GM18498 (cell line): Measurements from ENCODE around the gene HERC2.
"Not testable (repeated sequence)": the region's sequence is repeated elsewhere in the genome, so short reads cannot be mapped to it uniquely, and the experiment has no call there.

Source experiments
- ATAC-seq: cut with Tn5 transposase; IDR thresholded peaks from one replicate; pipeline ENCODE4 v1.9.1; 2021; ENCODE audit warnings: mild to moderate bottlenecking, moderate library complexity; ENCODE audit not compliant: unreplicated experiment

The HERC2 gene

GRCh38 chr15:28136236-28136904, 185.6 kb downstream of the HERC2 start:
- ATAC-seq: peak; percentile 98

- ATAC-seq: no peak
These were observed 188.7 kb downstream of the HERC2 start for GRCh38 chr15:28133281-28133680.

GRCh38 chr15:28132524-28133275, 189.3 kb downstream of the HERC2 start:
- no peak for ATAC-seq

- no peak for ATAC-seq
These were observed 190.0 kb downstream of the HERC2 start for GRCh38 chr15:28131946-28132345.

GRCh38 chr15:28131400-28131799, 190.6 kb downstream of the HERC2 start:
- ATAC-seq: no peak

- ATAC-seq: no peak
These were observed 191.3 kb downstream of the HERC2 start for GRCh38 chr15:28130651-28131050.

GRCh38 chr15:28129231-28129848, 192.6 kb downstream of the HERC2 start:
- no peak for ATAC-seq

GRCh38 chr15:28128031-28128430, 193.9 kb downstream of the HERC2 start:
- no peak for ATAC-seq

GRCh38 chr15:28127036-28127435, 194.9 kb downstream of the HERC2 start:
- ATAC-seq: no peak

- ATAC-seq: no peak
These were observed 196.0 kb downstream of the HERC2 start for GRCh38 chr15:28125673-28126651.

GRCh38 chr15:28124841-28125240, 197.1 kb downstream of the HERC2 start:
- ATAC-seq: no peak

GRCh38 chr15:28123408-28124023, 198.5 kb downstream of the HERC2 start:
- no peak for ATAC-seq

- ATAC-seq: no peak
These were observed 199.7 kb downstream of the HERC2 start for GRCh38 chr15:28122038-28122949.

- ATAC-seq: not testable (repeated sequence)
These were observed 200.4 kb downstream of the HERC2 start for GRCh38 chr15:28121577-28121976.

- no peak for ATAC-seq
These were observed 201.7 kb downstream of the HERC2 start for GRCh38 chr15:28120359-28120640.

GRCh38 chr15:28118531-28118930, 203.4 kb downstream of the HERC2 start:
- no peak for ATAC-seq

- ATAC-seq: no peak
These were observed 203.9 kb downstream of the HERC2 start for GRCh38 chr15:28118083-28118482.

- ATAC-seq: no peak
These were observed 204.5 kb downstream of the HERC2 start for GRCh38 chr15:28117432-28117990.
